Measurements from ENCODE around the gene DGAT2L6. TPM values are rescaled to one million over a fixed set of nuclear protein-coding genes. Genes with fewer than 3 reads are reported as not detected.
A peak's percentile ranks its signal among the peaks of the same experiment; 100 is the strongest.

Gene DGAT2L6
- total RNA-seq, 4 donors from 2014 or later = 7.2 to 42.0 (median 19.0) TPM

DNA sequence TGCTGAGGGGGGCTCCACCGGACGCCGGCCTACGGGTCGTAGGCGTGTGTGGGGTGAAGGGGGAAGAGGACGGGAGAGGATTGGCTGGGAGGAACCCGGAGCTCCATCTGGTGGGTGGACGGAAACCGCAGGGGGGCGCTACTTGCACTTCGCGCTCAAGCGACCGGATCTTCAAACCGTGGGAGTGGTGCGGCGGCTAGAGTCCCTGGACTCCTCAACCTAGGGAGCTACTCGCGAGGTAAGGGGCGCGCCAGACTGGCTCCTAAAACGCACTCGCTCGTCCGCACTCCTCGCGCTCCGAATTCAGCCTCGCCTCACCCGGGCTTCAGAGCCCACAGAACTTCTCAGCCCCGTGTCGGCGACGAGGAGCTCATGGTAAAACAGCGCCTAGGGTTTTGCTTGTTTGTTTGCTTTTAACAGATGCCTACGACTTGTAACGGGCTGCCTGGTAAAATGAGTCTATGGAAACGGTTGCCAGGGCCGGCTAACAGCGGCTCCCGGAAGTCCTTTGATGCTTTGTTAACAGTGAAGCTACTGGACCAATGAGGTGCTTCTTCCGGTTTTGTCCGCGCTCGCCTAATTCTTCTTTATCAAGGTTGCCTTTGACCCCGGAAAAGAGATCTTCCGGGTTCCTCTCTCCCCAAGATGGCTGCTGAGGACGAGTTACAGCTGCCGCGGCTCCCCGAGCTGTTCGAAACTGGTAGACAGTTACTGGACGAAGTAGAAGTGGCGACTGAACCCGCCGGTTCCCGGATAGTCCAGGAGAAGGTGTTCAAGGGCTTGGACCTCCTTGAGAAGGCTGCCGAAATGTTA lies 43.8 kb upstream of the DGAT2L6 start, which contains the start of gene IGBP1:
Gene IGBP1 (plus strand): TSS at position 145 of the 813 bp plus-strand sequence. CDS start 501 bp downstream, at position 646.
- TF ChIP-seq CTCF (IDR thresholded peaks at IDR 0.05) = peak; percentile 2 to 50
- no peak for TF ChIP-seq POLR2A (IDR thresholded peaks at IDR 0.05)
- Histone ChIP-seq H3K4me3 (peak within 1 kb of the TSS; percentile 64), H3K27me3 (no peaks in the 10 kb centered on the region), H3K4me1 (peaks cover 17% of the 10 kb centered on the region), H3K27ac (peak within 1 kb of the TSS; percentile 88), H3K9me3 (no peaks in the 10 kb centered on the region), H3K36me3 (no peaks in the 10 kb centered on the region)
- peak; percentile 87 to 88 for DNase-seq (ENCODE audit: low spot score in 2 of 2)
- WGBS = 28% methylated on average over 33 of the region's 59 CpGs

- Histone ChIP-seq H3K9me3 (no peaks in the 10 kb centered on the region), H3K4me3 (peak overlapping the region; percentile 64), H3K27ac (peak overlapping the region; percentile 88), H3K27me3 (no peaks in the 10 kb centered on the region), H3K36me3 (no peaks in the 10 kb centered on the region), H3K4me1 (peaks cover 17% of the 10 kb centered on the region)
- no peak for DNase-seq (ENCODE audit: low spot score in 2 of 2)
- WGBS = 48% methylated on average over 12 of the region's 12 CpGs
- TF ChIP-seq EP300 (IDR thresholded peaks at IDR 0.05) (no peak), POLR2A (IDR thresholded peaks at IDR 0.05) (no peak), CTCF (IDR thresholded peaks at IDR 0.05) (no peak), POLR2AphosphoS5 (IDR thresholded peaks at IDR 0.05) (no peak)
These were observed 43.2 kb upstream of the DGAT2L6 start for GRCh38 chrX:70134116-70134477.

DNA sequence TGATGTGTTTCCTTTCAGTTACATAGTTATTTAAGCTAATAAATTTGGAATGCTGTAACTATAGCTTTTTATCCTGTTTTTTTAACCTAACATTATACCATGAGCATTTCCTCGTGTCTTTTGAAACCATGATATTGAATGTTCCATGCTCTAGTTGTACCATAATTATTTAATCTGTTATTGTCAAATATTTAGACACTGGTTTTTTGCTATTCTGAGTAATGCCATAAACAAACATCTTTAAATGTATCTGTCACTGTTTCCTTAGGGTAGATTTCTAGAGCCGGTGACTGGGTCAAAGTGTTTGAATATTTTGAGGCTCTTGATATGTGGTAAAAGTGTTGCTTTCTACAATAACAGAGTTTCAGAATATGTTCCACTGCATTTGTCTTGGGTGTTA lies 38.7 kb upstream of the DGAT2L6 start:
- TF ChIP-seq POLR2AphosphoS5 (IDR thresholded peaks at IDR 0.05) (no peak), EP300 (IDR thresholded peaks at IDR 0.05) (no peak), CTCF (IDR thresholded peaks at IDR 0.05) (no peak), POLR2A (IDR thresholded peaks at IDR 0.05) (no peak)
- H3K36me3 ChIP-seq = no peaks in the 10 kb centered on the region
- H3K9me3 ChIP-seq = no peaks in the 10 kb centered on the region
- peaks cover 10% of the 10 kb centered on the region for H3K4me1 ChIP-seq
- WGBS = 88% methylated on average over 2 of the region's 2 CpGs
- no peak overlapping the region for H3K27ac ChIP-seq
- no peak for DNase-seq (ENCODE audit: low spot score in 2 of 2)
- no peak overlapping the region for H3K4me3 ChIP-seq
- no peaks in the 10 kb centered on the region for H3K27me3 ChIP-seq

- no peak for DNase-seq (ENCODE audit: low spot score in 2 of 2)
- Histone ChIP-seq H3K27me3 (no peaks in the 10 kb centered on the region), H3K4me1 (peaks cover 5% of the 10 kb centered on the region), H3K27ac (no peak overlapping the region), H3K36me3 (no peaks in the 10 kb centered on the region), H3K9me3 (no peaks in the 10 kb centered on the region), H3K4me3 (no peak overlapping the region)
- WGBS = 82% methylated on average over 3 of the region's 3 CpGs
- TF ChIP-seq POLR2AphosphoS5 (IDR thresholded peaks at IDR 0.05) = no peak
- no peak for TF ChIP-seq CTCF (IDR thresholded peaks at IDR 0.05)
These were observed 37.5 kb upstream of the DGAT2L6 start for GRCh38 chrX:70139736-70140135.

DNA sequence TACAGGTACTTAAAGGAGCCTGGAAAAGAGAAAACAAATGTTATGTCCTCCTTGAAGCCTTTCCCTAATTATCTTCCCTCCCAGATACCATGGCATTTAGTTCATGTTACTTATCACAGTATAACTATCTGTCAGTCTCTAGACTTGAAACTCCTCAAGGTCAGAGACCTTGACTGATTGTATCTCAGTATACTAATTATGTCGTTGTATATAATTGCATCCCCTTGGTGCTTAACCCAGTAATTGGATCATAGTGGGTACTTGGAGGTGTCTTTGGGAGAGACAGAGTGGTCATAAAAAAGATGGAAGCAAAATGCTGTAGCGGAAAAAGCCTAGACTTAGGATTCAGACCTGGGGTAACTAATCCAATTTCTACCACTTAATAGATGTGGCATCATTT lies 35.9 kb upstream of the DGAT2L6 start:
- WGBS = 90% methylated on average over 2 of the region's 2 CpGs
- DNase-seq (ENCODE audit: low spot score in 2 of 2) = no peak
- H3K4me1 ChIP-seq = no peaks in the 10 kb centered on the region
- H3K4me3 ChIP-seq = no peak overlapping the region
- no peaks in the 10 kb centered on the region for H3K9me3 ChIP-seq
- TF ChIP-seq POLR2A (IDR thresholded peaks at IDR 0.05) (no peak), EP300 (IDR thresholded peaks at IDR 0.05) (no peak), POLR2AphosphoS5 (IDR thresholded peaks at IDR 0.05) (no peak), CTCF (IDR thresholded peaks at IDR 0.05) (no peak)
- no peaks in the 10 kb centered on the region for H3K27me3 ChIP-seq
- no peaks in the 10 kb centered on the region for H3K36me3 ChIP-seq
- H3K27ac ChIP-seq = no peak overlapping the region

Measured in suprapubic skin (tissue), 4 donors.